Heart left ventricle (tissue), 16 donors: ENCODE measurements around the gene PLCB2. TPM values are rescaled to one million over a fixed set of nuclear protein-coding genes. Genes with fewer than 3 reads are reported as not detected.

Experiments
- ATAC-seq, 4 donors: fragments of 200-7000 bp; cut with Tn5 transposase; one replicate each; pipeline ENCODE4 v1.9.1; 2020 to 2022; ENCODE audit warnings: moderate library complexity in 4 of 4, mild to moderate bottlenecking in 3 of 4, moderate number of reproducible peaks in 1 of 4
- DNase-seq, 5 donors: peaks; one replicate each; pipeline ENCODE4 v3.0.0-alpha.2; 2020
- H3K27ac ChIP-seq, 12 donors: fragments of 200-600 bp; sonication (generic) in 4 of 12; one replicate each; pipeline versions ENCODE4 v1.5.0 to v1.8.0; 2016 to 2022; ENCODE audit warnings: mild to moderate bottlenecking in 2 of 12
- H3K27me3 ChIP-seq, 9 donors: fragments of 200-600 bp; sonication (generic) in 2 of 9; one replicate each; pipeline versions ENCODE4 v1.5.1 to v1.8.0; 2016 to 2022; ENCODE audit warnings: mild to moderate bottlenecking in 3 of 9
- H3K36me3 ChIP-seq, 9 donors: fragments of 200-600 bp; sonication (generic) in 2 of 9; one replicate each; pipeline versions ENCODE4 v1.5.0 to v1.8.0; 2018 to 2022; ENCODE audit warnings: mild to moderate bottlenecking in 2 of 9
- H3K4me1 ChIP-seq, 12 donors: fragments of 200-600 bp; sonication (generic) in 4 of 12; one replicate each; pipeline versions ENCODE4 v1.5.0 to v1.8.0; 2016 to 2022; ENCODE audit warnings: mild to moderate bottlenecking in 3 of 12
- H3K4me3 ChIP-seq, 12 donors: fragments of 200-600 bp; sonication (generic) in 4 of 12; one replicate each; pipeline versions ENCODE4 v1.5.0 to v1.8.0; 2017 to 2022; ENCODE audit warnings: mild to moderate bottlenecking in 9 of 12, moderate library complexity in 4 of 12
- H3K9me3 ChIP-seq, 12 donors: fragments of 200-600 bp; sonication (generic) in 4 of 12; one replicate each; pipeline versions ENCODE4 v1.5.0 to v1.8.0; 2016 to 2022; ENCODE audit warnings: mild to moderate bottlenecking in 1 of 12
- POLR2A ChIP-seq, 2 donors: fragments of 450-650 bp; IDR thresholded peaks; one replicate each; pipeline ENCODE4 v1.6.1; 2017; ENCODE audit warnings: antibody characterized with exemption in 2 of 2, mild to moderate bottlenecking in 2 of 2, moderate library complexity in 2 of 2
- WGBS, 4 donors: extraction: QIAGEN DNeasy Blood & Tissue Kit in 2 of 4; methylation state at CpG; one replicate each; pipeline versions ENCODE4 v1.1.5 to v1.1.7; 2013 to 2018; 5-methylcytosine and 5-hydroxymethylcytosine counted together
- intact Hi-C, 10 donors: fragments of 100-400 bp; cut with DNase I; formaldehyde crosslinking; loops; one replicate each; pipeline versions ENCODE4 v1.11.1 to v1.14.2; 2022
- polyA plus RNA-seq, 2 donors: library from polyadenylated mRNA; stranded (reverse); fragments of 200-250 nt; gene quantifications; one replicate each; pipeline ENCODE4 v1.2.3, GENCODE V29; 2013
- total RNA-seq, 9 donors: library from RNA; depleted of rRNA in 2 of 9; stranded (reverse); fragments of >200 nt in 2 of 9; fragmentation: NEBNext Ultra II Directional in 3 of 9; extraction: Animal tissue kit (Norgen Biotek cat#: 25700) in 3 of 9; gene quantifications; one replicate each; pipeline versions ENCODE4 v1.1.0 to v1.2.4, GENCODE V29; 2016 to 2023
- TF ChIP-seq, protein P1 (sequence below), 12 donors: fragments of 200-600 bp; sonication (generic) in 4 of 12; IDR thresholded peaks; one replicate each; pipeline versions ENCODE4 v1.5.0 to v1.8.0; 2018 to 2022; ENCODE audit warnings: antibody characterized with exemption in 12 of 12, mild to moderate bottlenecking in 5 of 12
- donor health status: ischemic (EF 13 %, LVEDD 7.1; RV severe dilation, severe dysfunction).
- donor health status: healthy with polysubstance abuse.
- donor health status: DM: no; HTN: yes; CAD: no.
- donor health status: DM: no; HTN: no; CAD: no.
- donor health status: ischemic (EF 25% LVEDD 6.9; RV normal size, moderate dysfunction).
- donor health status: ischemic (EF 25% LVEDD 5.7; RV mildly dilated, moderate dysfunction).
- donor health status: healthy.
- donor health status: DM: yes; HTN: yes; CAD: no.
- donor health status: ischemic (EF 35%, LVEDD 5.7; RV mildly dilated, moderate dysfunction).
- donor health status: nonischemic (EF 11% LVEDD 7.7; RV severe dilation, severe dysfunction).
- donor health status: DM: yes; HTN: yes; CAD: no.
- donor health status: PGD.
- donor health status: ischemic (EF 29% LVEDD 5.4; RV normal size, mild dysfunction).
- donor health status: nonischemic (EF 23%, LVEDD 6.1; RV moderate dilation, normal function).

The PLCB2 gene
- total and polyA plus RNA-seq, 11 donors, result 1.6 to 46.2 (median 4.8) TPM

DNA sequence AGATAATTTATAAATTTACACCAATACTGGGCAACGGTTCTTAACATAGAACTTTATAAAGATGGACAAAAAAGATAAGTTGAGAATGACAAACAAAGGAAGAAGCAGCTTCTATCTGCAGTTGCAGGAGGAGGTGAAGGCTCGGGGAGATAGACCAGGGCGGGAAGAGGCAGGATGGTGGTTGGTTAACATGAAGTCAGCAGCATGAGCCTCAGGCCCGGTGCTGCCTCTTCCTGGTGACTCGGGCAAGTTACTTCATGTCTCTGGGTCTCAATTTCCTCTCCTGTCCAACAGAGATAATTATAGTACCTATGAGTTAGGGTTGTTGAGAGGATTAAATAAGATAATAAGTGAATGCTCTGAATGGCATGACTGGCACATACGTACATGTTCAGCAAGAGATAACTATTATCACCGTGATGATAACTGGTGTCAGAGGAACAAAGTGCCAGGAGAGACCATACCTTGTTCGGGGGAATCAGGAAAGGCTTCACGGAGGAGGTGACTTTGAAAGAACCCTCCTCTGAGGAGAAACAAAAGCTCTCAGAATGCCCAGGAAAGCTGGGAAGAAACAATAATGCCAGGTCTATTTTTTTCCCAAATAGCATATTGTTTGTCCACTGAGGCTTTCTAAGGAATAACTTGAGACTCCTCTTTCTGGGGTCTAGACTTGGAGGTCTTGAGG is 64.5 kb downstream of the PLCB2 start:
- Histone ChIP-seq H3K4me1 (peaks cover 0 to 10% (median 3%) of the 10 kb centered on the region in 12 donors), H3K36me3 (no peaks in the 10 kb centered on the region), H3K27ac (no peak overlapping the region), H3K4me3 (no peak overlapping the region), H3K9me3 (no peaks in the 10 kb centered on the region), H3K27me3 (peaks cover 0 to 16% (median 0%) of the 10 kb centered on the region in 9 donors)
- 68 to 73% (median 69%) methylated on average over 9 of the region's 9 CpGs for WGBS, 4 donors
- intact Hi-C loops, result no loop called here
- DNase-seq (no peak), ATAC-seq (no peak)
- no peak for TF ChIP-seq POLR2A (IDR thresholded peaks at IDR 0.05)
- TF ChIP-seq, protein P1, sequence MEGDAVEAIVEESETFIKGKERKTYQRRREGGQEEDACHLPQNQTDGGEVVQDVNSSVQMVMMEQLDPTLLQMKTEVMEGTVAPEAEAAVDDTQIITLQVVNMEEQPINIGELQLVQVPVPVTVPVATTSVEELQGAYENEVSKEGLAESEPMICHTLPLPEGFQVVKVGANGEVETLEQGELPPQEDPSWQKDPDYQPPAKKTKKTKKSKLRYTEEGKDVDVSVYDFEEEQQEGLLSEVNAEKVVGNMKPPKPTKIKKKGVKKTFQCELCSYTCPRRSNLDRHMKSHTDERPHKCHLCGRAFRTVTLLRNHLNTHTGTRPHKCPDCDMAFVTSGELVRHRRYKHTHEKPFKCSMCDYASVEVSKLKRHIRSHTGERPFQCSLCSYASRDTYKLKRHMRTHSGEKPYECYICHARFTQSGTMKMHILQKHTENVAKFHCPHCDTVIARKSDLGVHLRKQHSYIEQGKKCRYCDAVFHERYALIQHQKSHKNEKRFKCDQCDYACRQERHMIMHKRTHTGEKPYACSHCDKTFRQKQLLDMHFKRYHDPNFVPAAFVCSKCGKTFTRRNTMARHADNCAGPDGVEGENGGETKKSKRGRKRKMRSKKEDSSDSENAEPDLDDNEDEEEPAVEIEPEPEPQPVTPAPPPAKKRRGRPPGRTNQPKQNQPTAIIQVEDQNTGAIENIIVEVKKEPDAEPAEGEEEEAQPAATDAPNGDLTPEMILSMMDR (IDR thresholded peaks at IDR 0.05), result no peak

DNA sequence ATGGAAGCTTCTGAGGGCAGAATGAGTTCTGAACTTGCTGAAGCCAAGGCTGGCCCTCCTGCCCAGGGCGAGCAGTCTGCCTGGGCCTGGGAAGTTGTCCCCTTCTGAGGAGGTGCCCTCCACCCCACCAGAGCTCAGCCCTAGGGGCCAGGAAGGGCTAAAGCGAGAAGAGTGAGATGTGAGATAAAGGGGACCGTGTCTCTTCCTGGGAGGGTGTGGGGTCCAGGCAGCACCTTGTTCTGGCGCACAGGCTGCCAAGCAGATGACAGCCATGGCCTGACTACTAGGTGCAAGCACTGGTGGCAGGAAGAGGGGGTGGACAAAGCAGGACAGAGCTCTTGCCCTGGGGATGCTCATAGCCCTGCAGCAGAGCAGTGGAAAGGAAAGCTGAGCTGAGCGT is 65.1 kb downstream of the PLCB2 start:
- no peaks in the 10 kb centered on the region for H3K9me3 ChIP-seq
- ATAC-seq, result no peak
- H3K27ac ChIP-seq, result no peak overlapping the region
- TF ChIP-seq, protein P1 (IDR thresholded peaks at IDR 0.05), result no peak
- no peak for TF ChIP-seq POLR2A (IDR thresholded peaks at IDR 0.05)
- H3K4me1 ChIP-seq, result peaks cover 0 to 10% (median 3%) of the 10 kb centered on the region in 12 donors
- peaks cover 0 to 19% (median 0%) of the 10 kb centered on the region in 9 donors for H3K27me3 ChIP-seq
- intact Hi-C loops, result no loop called here
- H3K4me3 ChIP-seq, result no peak overlapping the region
- H3K36me3 ChIP-seq, result no peaks in the 10 kb centered on the region
- 86 to 93% (median 90%) methylated on average over 5 of the region's 5 CpGs for WGBS, 4 donors
- no peak for DNase-seq

DNA sequence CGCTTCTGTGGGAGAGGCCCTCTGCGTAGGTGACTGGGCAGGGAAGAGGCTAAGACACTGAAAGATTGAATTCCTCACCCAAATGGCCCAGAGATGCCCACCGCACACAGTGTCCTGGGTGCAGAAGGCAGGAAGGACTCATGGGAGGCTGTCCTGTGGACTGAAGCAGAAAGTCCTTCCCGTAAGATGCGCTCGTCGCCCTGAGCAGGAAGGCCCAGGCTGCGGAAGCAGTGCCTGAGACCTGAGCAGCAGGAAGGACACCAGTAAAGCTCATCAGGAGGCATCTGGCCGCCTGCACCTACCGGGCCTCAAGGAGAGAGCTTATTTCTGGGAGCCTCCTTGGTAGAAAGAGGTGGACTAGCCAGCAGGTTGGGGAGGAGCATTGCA is 65.5 kb downstream of the PLCB2 start:
- WGBS, 4 donors, result 92 to 95% (median 93%) methylated on average over 10 of the region's 10 CpGs
- no peak for DNase-seq
- no peaks in the 10 kb centered on the region for H3K9me3 ChIP-seq
- H3K4me1 ChIP-seq, result peaks cover 0 to 10% (median 3%) of the 10 kb centered on the region in 12 donors
- no peak overlapping the region for H3K27ac ChIP-seq
- no peaks in the 10 kb centered on the region for H3K36me3 ChIP-seq
- no peak overlapping the region for H3K4me3 ChIP-seq
- H3K27me3 ChIP-seq, result peaks cover 0 to 19% (median 0%) of the 10 kb centered on the region in 9 donors
- no peak for ATAC-seq
- TF ChIP-seq POLR2A (IDR thresholded peaks at IDR 0.05), result no peak
- TF ChIP-seq, protein P1 (IDR thresholded peaks at IDR 0.05), result no peak
- intact Hi-C loops, result no loop called here

DNA sequence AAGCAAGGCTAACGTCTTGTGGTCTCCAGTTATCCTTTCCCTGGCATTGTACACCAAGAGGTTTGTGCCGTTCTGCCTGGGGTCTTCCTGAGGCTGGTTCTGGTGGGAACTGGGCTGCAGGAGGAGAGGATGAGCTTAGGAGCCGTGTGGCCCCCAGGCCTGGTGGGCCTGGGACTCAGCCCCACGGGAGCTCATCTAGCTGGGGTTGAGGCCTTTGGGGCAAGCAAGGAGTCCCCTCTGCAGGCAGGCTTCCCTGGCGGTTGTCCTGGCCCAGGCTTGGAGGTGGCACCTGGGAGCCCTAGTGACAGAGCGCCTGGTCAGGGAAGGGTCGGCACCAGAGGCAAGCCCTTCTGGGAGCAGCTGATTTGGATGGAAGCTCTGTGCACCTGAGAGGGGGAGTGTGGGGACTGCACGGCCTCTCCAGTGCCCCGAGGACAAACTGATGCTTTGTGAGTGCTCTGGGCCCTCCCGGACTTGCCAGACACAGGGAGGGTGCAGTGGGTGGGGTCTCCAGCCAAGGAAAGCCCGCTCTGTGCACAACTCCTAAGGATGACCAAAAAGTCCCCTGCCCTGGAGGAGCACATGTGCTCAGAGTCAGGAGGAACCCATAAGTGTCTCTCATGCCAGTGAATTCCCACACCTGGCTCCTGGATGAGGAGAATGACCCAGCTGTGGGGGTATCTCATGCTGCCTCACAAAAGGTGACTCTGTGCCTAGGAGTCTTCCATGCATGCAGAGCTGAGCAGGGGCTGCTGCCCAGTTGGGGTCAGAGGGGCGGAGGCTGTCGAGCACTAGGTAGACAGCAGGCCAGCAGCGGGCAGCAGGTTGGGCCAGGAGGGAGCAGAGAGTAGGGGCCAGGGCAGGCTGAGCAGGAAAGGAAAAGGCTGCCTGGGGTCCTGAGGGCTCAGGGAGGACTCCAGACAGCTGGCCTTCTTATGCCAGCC is 66.2 kb downstream of the PLCB2 start:
- peaks cover 0 to 19% (median 0%) of the 10 kb centered on the region in 9 donors for H3K27me3 ChIP-seq
- H3K4me1 ChIP-seq, result peaks cover 0 to 10% (median 3%) of the 10 kb centered on the region in 12 donors
- H3K36me3 ChIP-seq, result no peaks in the 10 kb centered on the region
- TF ChIP-seq, protein P1 (IDR thresholded peaks at IDR 0.05), result no peak
- no peak for TF ChIP-seq POLR2A (IDR thresholded peaks at IDR 0.05)
- no peaks in the 10 kb centered on the region for H3K9me3 ChIP-seq
- no peak for DNase-seq
- ATAC-seq, result no peak
- intact Hi-C loops, result no loop called here
- no peak overlapping the region for H3K27ac ChIP-seq
- H3K4me3 ChIP-seq, result no peak overlapping the region
- 87 to 93% (median 90%) methylated on average over 10 to 14 of the region's 14 CpGs for WGBS, 4 donors
